Upper lobe of right lung (tissue), 1 donor: Measurements from ENCODE around the gene TP63. TPM values are rescaled to one million over a fixed set of nuclear protein-coding genes. Genes with fewer than 3 reads are reported as not detected.

Source experiments
- ATAC-seq: fragments of 200-7000 bp; cut with Tn5 transposase; one replicate; pipeline ENCODE4 v1.9.1; 2020; ENCODE audit warnings: mild to moderate bottlenecking, moderate library complexity
- DNase-seq: peaks from one replicate; pipeline ENCODE4 v3.0.0-alpha.2; 2020
- H3K27ac ChIP-seq: fragments of 200-600 bp; one replicate; pipeline ENCODE4 v1.8.0; 2022
- H3K27me3 ChIP-seq: fragments of 200-600 bp; one replicate; pipeline ENCODE4 v1.8.0; 2022; ENCODE audit warnings: mild to moderate bottlenecking
- H3K36me3 ChIP-seq: fragments of 200-600 bp; one replicate; pipeline ENCODE4 v1.8.0; 2022
- H3K4me1 ChIP-seq: fragments of 200-600 bp; one replicate; pipeline ENCODE4 v1.8.0; 2022
- H3K4me3 ChIP-seq: fragments of 200-600 bp; one replicate; pipeline ENCODE4 v1.8.0; 2022; ENCODE audit warnings: mild to moderate bottlenecking
- H3K9me3 ChIP-seq: fragments of 200-600 bp; one replicate; pipeline ENCODE4 v1.8.0; 2022
- intact Hi-C: fragments of 100-400 bp; cut with DNase I; formaldehyde crosslinking; loops from one replicate; pipeline ENCODE4 v1.11.0; 2022
- total RNA-seq: library from RNA; stranded (reverse); fragmentation: NEBNext Ultra II Directional; extraction: Animal tissue kit (Norgen Biotek cat#: 25700); gene quantifications from one replicate; pipeline ENCODE4 v1.2.1, GENCODE V29; 2021
- TF ChIP-seq, protein P1 (sequence below): fragments of 200-600 bp; IDR thresholded peaks from one replicate; pipeline ENCODE4 v1.8.0; 2022; ENCODE audit warnings: antibody characterized with exemption
- donor health status: DM: no; HTN: yes; CAD: no; lungs with severe emphysema.

The TP63 gene
- total RNA-seq, 1 donor from 2014 or later = 1.3 TPM

DNA sequence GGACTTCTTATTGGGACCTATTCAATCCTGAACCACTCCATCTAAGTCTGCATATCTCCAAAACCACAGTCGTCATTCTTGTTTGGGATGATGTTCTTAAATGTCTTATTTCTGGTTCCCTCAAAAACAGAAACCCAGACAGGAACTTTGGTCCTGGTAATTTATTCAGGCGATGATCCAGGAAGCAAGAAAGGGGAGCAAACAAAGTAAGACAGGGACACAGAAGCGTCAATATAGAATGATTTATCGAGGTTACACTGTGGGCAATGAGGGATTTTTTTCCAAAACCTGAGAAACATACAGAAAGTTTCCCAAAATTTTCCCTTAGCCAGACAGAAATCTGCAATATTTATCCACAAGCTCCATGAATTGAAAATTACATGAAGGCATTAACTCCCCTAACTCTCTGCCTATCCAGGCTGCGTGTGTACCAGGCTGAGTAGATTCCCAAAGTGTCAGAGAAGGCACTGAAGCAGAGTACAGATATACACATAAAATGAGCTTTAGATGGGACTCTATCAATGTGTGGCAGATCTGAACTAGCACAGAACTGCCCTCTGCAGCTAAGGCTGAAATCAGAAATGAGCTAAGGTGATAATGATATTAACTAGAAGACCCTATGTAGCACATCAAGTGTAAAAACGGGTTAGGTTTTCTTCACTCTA, 43.2 kb downstream of the TP63 start:
- H3K4me3 ChIP-seq = no peak overlapping the region
- ATAC-seq (no peak), DNase-seq (no peak)
- H3K27ac ChIP-seq = no peak overlapping the region
- intact Hi-C loops = no loop called here
- H3K36me3 ChIP-seq = no peaks in the 10 kb centered on the region
- H3K4me1 ChIP-seq = no peaks in the 10 kb centered on the region
- no peaks in the 10 kb centered on the region for H3K27me3 ChIP-seq
- peaks cover 4% of the 10 kb centered on the region for H3K9me3 ChIP-seq
- TF ChIP-seq, protein P1, sequence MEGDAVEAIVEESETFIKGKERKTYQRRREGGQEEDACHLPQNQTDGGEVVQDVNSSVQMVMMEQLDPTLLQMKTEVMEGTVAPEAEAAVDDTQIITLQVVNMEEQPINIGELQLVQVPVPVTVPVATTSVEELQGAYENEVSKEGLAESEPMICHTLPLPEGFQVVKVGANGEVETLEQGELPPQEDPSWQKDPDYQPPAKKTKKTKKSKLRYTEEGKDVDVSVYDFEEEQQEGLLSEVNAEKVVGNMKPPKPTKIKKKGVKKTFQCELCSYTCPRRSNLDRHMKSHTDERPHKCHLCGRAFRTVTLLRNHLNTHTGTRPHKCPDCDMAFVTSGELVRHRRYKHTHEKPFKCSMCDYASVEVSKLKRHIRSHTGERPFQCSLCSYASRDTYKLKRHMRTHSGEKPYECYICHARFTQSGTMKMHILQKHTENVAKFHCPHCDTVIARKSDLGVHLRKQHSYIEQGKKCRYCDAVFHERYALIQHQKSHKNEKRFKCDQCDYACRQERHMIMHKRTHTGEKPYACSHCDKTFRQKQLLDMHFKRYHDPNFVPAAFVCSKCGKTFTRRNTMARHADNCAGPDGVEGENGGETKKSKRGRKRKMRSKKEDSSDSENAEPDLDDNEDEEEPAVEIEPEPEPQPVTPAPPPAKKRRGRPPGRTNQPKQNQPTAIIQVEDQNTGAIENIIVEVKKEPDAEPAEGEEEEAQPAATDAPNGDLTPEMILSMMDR = no peak

DNA sequence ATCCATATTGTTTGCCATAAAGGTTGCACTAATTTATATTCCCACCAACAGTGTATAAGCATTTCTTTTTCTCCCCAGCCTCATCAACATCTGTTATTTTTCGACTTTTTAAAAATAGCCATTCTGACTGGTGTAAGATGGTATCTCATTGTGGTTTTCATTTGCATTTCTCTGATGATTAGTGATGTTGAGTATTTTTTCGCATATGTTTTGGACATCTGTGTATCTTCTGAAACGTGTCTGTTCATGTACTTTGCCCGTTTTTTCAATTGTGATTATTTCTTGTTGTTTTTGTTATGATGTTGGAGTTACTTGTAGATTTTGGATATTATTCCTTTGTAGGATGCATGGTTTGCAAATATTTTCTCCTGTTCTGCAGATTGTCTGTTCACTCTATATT, 46.5 kb downstream of the TP63 start:
- Histone ChIP-seq H3K27me3 (no peaks in the 10 kb centered on the region), H3K4me3 (no peak overlapping the region), H3K36me3 (no peaks in the 10 kb centered on the region), H3K27ac (no peak overlapping the region), H3K9me3 (no peaks in the 10 kb centered on the region), H3K4me1 (no peaks in the 10 kb centered on the region)
- TF ChIP-seq, protein P1 = no peak
- intact Hi-C loops = no loop called here
- ATAC-seq (no peak), DNase-seq (no peak)

DNA sequence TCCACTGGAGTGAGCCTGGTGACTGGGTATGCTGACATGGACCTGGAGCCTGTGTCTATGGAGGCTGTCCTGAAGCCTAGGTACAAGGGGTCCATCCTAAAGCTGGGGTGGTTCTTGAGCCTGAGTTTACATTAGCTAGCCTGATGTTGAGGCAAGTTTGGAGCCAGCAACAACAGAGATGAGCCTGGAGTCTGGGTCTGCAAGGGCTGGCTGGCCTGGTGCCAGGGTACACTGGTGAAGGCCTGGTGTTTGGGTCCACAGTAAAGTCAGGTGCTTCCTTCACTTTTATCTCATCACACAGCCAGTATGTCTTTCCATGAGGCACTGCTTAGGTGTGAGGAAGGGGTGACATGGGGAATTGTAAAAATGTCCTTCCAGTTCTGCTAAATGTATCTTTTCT, 49.5 kb downstream of the TP63 start:
- Histone ChIP-seq H3K27me3 (no peaks in the 10 kb centered on the region), H3K4me3 (no peak overlapping the region), H3K9me3 (no peaks in the 10 kb centered on the region), H3K27ac (no peak overlapping the region), H3K4me1 (no peaks in the 10 kb centered on the region), H3K36me3 (no peaks in the 10 kb centered on the region)
- DNase-seq (no peak), ATAC-seq (no peak)
- TF ChIP-seq, protein P1 = no peak
- intact Hi-C loops = no loop called here

DNA sequence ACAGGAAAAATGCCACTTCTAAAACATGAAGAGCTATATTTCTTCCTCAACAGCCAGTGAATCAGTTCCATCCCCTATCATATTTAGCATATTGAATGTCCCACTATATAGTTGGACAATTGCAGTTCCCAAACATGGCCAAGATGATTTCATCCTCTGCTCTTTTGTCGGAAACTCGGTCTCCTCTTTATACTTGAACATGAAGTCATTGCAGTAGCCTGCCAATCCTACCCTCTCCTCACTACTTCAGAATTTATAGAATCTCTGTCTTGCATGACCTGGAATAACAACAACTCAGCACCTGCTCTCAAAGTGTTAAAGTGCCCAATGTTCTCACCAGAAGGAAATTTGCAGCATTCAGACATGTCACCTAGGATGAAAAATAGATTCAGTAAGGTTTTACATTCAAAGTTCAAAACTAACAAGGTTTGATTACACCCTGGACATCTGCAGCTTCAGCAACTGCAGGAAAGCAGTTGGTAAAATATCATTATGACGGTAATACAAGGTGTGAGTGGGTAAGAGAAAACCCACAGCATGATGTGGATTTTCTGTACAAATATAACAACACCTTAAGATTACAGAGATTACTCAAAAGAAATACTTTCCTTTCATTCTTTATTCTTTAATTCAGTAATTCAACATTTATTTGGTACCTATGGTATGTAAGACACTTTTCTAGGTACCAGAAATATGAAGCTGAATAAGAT, 52.5 kb downstream of the TP63 start:
- Histone ChIP-seq H3K4me1 (no peaks in the 10 kb centered on the region), H3K36me3 (no peaks in the 10 kb centered on the region), H3K9me3 (no peaks in the 10 kb centered on the region), H3K27me3 (no peaks in the 10 kb centered on the region), H3K27ac (no peak overlapping the region), H3K4me3 (no peak overlapping the region)
- TF ChIP-seq, protein P1 = no peak
- intact Hi-C loops = no loop called here
- ATAC-seq = no peak
- DNase-seq = no peak

DNA sequence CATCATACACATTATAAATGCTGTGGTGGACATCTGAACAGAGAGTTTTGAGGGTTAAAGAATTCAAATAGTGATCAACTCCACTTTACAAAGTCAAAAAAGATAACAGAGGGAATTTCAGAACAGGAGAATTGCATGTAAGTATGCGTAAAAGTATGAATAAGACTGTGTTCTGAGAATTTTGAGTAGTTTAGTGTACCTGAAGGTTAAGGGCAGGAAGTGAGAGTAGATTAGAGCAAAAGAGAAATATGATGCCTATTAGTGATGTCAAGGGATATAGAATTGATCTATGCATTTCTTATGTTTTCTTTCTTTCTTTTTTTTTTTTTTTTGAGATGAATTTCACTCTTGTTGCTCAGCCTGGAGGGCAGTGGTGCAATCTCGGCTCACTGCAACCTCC, 53.1 kb downstream of the TP63 start:
- ATAC-seq (no peak), DNase-seq (no peak)
- H3K4me1 ChIP-seq = no peaks in the 10 kb centered on the region
- no peaks in the 10 kb centered on the region for H3K27me3 ChIP-seq
- no peak overlapping the region for H3K27ac ChIP-seq
- TF ChIP-seq, protein P1 = no peak
- no peaks in the 10 kb centered on the region for H3K9me3 ChIP-seq
- H3K4me3 ChIP-seq = no peak overlapping the region
- intact Hi-C loops = no loop called here
- no peaks in the 10 kb centered on the region for H3K36me3 ChIP-seq
